ENCODE results near the gene SLC7A8. TPM values are rescaled to one million over a fixed set of nuclear protein-coding genes. Genes with fewer than 3 reads are reported as not detected.
A peak's percentile ranks its signal among the peaks of the same experiment; 100 is the strongest.

SLC7A8 gene
- total and polyA plus RNA-seq, 2 of the 4 experiments (the other 2 are of a cell fraction), result 0.31 TPM; not detected in 1

GRCh38 chr14:23115039-23115731, 68.3 kb downstream of the SLC7A8 start (continued):
- 0 out of 2 replicates have a peak, but pooled peaks have one; percentile 5 for TF ChIP-seq NFE2L2 (IDR thresholded peaks at IDR 0.05; ENCODE audit: low read depth, low read length)
- TF ChIP-seq RFX5 (IDR thresholded peaks at IDR 0.05; ENCODE audit: low read depth, low read length), result no peak

GRCh38 chr14:23114669-23115038, 68.8 kb downstream of the SLC7A8 start:
- H3K18ac ChIP-seq (ENCODE audit: low read depth, low read length), result peak overlapping the region; percentile 87
- ATAC-seq (ENCODE audit: low read depth), result no peak
- no peaks in the 10 kb centered on the region for H3K36me3 ChIP-seq (ENCODE audit: control insufficient read depth, insufficient read depth, low read length)
- ChIA-PET CTCF (interaction anchor here (0.6 kb wide), 1 partner anchor 180 kb away, joined by 3 read pairs; no protein-coding TSS in a partner anchor), POLR2A (ENCODE audit: unreplicated experiment) (interaction anchor here (1.0 kb wide), 1 partner anchor 19 kb away, joined by 3 read pairs; the partner anchor contains the start of genes ACIN1 and C14orf119)
- dilution Hi-C loops (cut with HindIII; ENCODE audit: low sequenced_read_pairs, unreplicated experiment) (no loop called here), in situ Hi-C loops (cut with MboI; ENCODE audit: low sequenced_read_pairs) (loop anchor here (10.0 kb wide), 1 partner anchor 190 kb away; the partner anchor contains the start of genes BCL2L2 and PPP1R3E), intact Hi-C loops (cut with micrococcal nuclease) (no loop called here)
- H3K14ac ChIP-seq (replicated peaks; ENCODE audit: low read depth, low read length), result peak overlapping the region; percentile 91
- H2AK9ac ChIP-seq (replicated peaks; ENCODE audit: low read depth, low read length, poor library complexity), result peak overlapping the region; percentile 93
- no peaks in the 10 kb centered on the region for H3K9me3 ChIP-seq (ENCODE audit: control insufficient read depth, insufficient read depth, low read length)
- WGBS, 2 experiments (ENCODE audit: extremely low coverage in 2 of 2, insufficient read length in 1 of 2), result no CpG with 5 or more reads among the region's 4 CpGs
- peak overlapping the region; percentile 61 for H4K5ac ChIP-seq (ENCODE audit: low read depth, low read length)
- peak overlapping the region; percentile 81 to 92 for H4K8ac ChIP-seq (ENCODE audit: low read depth in 2 of 2, low read length in 2 of 2)
- peak overlapping the region; percentile 97; the same call in 1 of the 3 replicates for H2BK15ac ChIP-seq (ENCODE audit: low read depth, low read length)
- no TSS peak for BruUV-seq (replicated peaks)
- peak overlapping the region; percentile 92 for H2BK20ac ChIP-seq (ENCODE audit: low read depth, low read length)
- no peak for DNase-seq
- H2BK120ac ChIP-seq (ENCODE audit: low read depth, low read length), result peak overlapping the region; percentile 92
- TF ChIP-seq ELK1 (IDR thresholded peaks at IDR 0.05; ENCODE audit: borderline replicate concordance, low read depth, low read length) (no peak), POLR2A (IDR thresholded peaks at IDR 0.05; ENCODE audit: low read depth, low read length) (0 out of 2 replicates have a peak, but pooled peaks have one; percentile 18), CTCF (conservative IDR thresholded peaks at IDR 0.05; ENCODE audit: low read depth, low read length) (0 out of 2 replicates have a peak, but pooled peaks have one; percentile 3)
- peak overlapping the region; percentile 21; the same call in 1 of the 2 replicates for H3K56ac ChIP-seq (ENCODE audit: extremely low read depth, insufficient read depth, low read length)
- peak overlapping the region; percentile 82; the same call in 1 of the 2 replicates for H2AK5ac ChIP-seq (ENCODE audit: low read depth, low read length)
- no peaks in the 10 kb centered on the region for H4K20me1 ChIP-seq (ENCODE audit: insufficient read depth, low read length)
- peaks cover 35% of the 10 kb centered on the region for H3K9me1 ChIP-seq (ENCODE audit: insufficient read depth, low read length)
- H3K4ac ChIP-seq (ENCODE audit: low read depth, low read length), result peak overlapping the region; percentile 89
- H3K4me3 ChIP-seq (ENCODE audit: insufficient read depth, low read depth, low read length), result no peak overlapping the region
- peaks cover 29% of the 10 kb centered on the region for H3K4me1 ChIP-seq (ENCODE audit: control insufficient read depth, insufficient read depth, low read length)
- peak overlapping the region; percentile 95 for H2BK5ac ChIP-seq (ENCODE audit: low read depth, low read length, poor library complexity, severe bottlenecking)
- H4K91ac ChIP-seq (ENCODE audit: insufficient read depth, low read depth, low read length), result peak overlapping the region; percentile 92
- no peak overlapping the region for H3K9ac ChIP-seq (ENCODE audit: low read depth, low read length)
- H3K4me2 ChIP-seq (ENCODE audit: low read depth, low read length), result peak overlapping the region; percentile 58
- H3K23ac ChIP-seq (ENCODE audit: low read depth, low read length), result peak overlapping the region; percentile 71; the same call in 1 of the 2 replicates
- H3K27me3 ChIP-seq (ENCODE audit: control insufficient read depth, insufficient read depth, low read length), result no peaks in the 10 kb centered on the region
- peak overlapping the region; percentile 80 for H2AFZ ChIP-seq (replicated peaks; ENCODE audit: low read length, poor library complexity)
- H3K27ac ChIP-seq (ENCODE audit: insufficient read depth, low read length), result peak overlapping the region; percentile 79
- H3K79me1 ChIP-seq (ENCODE audit: low read depth in 1 of 2, low read length in 2 of 2), result peaks cover 9 to 10% of the 10 kb centered on the region in 2 experiments; a peak in 2 of 4 replicates

All from IMR-90 (cell line).